ENCODE measurements around the gene NAXE.

NAXE gene

DNA sequence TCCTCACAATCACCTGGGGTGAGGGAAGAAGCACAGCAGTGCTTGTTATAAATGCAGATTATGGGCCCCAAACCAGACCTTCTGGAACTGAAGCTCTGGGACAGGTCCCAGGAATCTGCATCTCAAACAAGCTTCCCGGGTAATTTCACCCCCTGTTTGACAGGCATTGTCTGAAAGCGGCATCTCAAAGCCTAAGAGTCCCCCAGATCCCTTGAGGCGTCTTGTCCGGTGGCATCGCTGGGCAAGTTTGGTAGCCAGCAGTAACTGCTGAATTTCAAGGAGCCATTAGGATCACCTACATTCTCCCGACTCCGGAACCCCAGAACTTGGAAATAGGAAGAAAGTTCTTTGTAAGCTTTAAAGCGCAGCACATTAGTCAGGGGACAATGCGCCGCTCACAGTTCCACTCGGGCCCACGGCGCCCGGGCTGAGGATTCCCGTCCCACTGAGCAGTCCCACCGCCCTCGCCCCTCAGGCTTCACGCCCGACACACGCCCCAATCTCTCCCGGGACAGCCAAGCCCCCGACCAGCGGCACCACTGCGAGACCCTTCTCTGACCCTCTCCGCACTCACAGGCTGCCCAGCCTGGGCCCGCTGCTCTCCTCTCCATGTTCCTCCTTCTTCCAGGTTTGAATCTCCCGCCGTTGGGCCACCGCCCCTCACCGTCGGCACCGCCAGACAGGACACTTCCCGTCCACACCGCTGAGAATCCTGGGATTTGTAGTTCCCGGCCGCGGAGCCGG lies 19.5 kb upstream of the NAXE start, which contains the start of gene IQGAP3:
Gene IQGAP3 (minus strand): TSS at position 647 of the 744 bp plus-strand sequence. CDS start 36 bp downstream, at position 611.
- Histone ChIP-seq H3K27me3 (ENCODE audit: insufficient read depth, low read length) (peaks cover 5% of the 10 kb centered on the region; the same call in 1 of the 2 replicates), H3K36me3 (ENCODE audit: insufficient read depth, low read depth, low read length) (peaks cover 20% of the 10 kb centered on the region), H3K4me1 (ENCODE audit: insufficient read depth, low read length) (peaks cover 6% of the 10 kb centered on the region), H3K4me3 (ENCODE audit: low read length) (peak within 1 kb of the TSS; percentile 90), H3K9ac (ENCODE audit: low read depth, low read length) (peak within 1 kb of the TSS; percentile 85), H3K27ac (ENCODE audit: low read length) (no peak within 1 kb of the TSS), H3K9me3 (ENCODE audit: insufficient read depth, low read depth, low read length) (no peaks in the 10 kb centered on the region)

DNA sequence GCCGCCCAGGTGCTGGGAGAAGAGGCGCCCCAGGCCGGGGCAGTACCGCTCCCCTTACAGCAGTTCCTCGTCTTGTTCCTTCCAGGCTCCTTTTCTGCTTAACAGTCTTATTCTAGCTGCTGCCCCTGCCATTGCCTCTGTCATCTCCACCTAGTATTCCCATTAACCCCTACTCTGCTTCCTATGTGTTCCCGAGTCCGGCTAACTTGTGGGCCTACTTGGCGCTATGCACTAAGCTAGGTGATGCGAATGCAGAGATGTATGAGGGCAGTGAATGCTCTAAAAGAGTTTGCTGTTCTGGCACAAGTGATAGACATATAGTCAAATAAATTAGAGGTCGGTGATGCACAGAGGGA lies 18.9 kb upstream of the NAXE start:
- Histone ChIP-seq H3K36me3 (ENCODE audit: insufficient read depth, low read depth, low read length) (peaks cover 14% of the 10 kb centered on the region), H3K9me3 (ENCODE audit: insufficient read depth, low read depth, low read length) (no peaks in the 10 kb centered on the region), H3K4me1 (ENCODE audit: insufficient read depth, low read length) (peaks cover 6% of the 10 kb centered on the region), H3K4me3 (ENCODE audit: low read length) (peak overlapping the region; percentile 90; the same call in 1 of the 2 replicates), H3K9ac (ENCODE audit: low read depth, low read length) (no peak overlapping the region), H3K27ac (ENCODE audit: low read length) (no peak overlapping the region), H3K27me3 (ENCODE audit: insufficient read depth, low read length) (peaks cover 5% of the 10 kb centered on the region; the same call in 1 of the 2 replicates)

DNA sequence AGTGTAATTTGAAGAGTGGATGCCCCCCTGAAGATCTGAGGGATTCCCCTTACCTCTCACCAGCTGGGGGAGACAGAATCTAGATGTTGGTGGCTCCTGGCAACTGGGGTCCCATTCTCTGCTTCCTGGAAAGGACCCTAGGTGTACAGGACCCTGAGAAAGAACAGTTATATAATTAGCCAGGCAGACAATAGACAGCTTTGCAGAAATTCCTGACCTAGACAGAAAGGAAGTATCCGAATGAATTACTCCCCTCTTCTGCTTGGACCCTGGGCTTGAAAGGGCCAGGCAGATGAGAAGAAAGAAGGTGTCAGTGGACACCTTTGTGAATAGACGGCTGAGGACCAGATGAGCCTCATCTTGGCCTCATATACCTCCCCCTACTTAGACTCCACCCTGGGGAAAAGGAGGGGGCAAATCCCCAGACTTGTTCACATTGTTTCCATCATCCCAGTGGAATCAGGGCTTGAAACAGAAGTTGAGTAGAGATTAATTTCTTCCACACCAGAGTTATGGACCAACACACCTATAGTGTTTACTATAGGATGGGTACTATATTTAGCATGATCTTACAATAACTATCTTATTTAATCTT lies 17.4 kb upstream of the NAXE start:
- Histone ChIP-seq H3K36me3 (ENCODE audit: insufficient read depth, low read depth, low read length) (peaks cover 2% of the 10 kb centered on the region), H3K4me3 (ENCODE audit: low read length) (no peak overlapping the region), H3K9ac (ENCODE audit: low read depth, low read length) (no peak overlapping the region), H3K4me1 (ENCODE audit: insufficient read depth, low read length) (peaks cover 6% of the 10 kb centered on the region), H3K27me3 (ENCODE audit: insufficient read depth, low read length) (peaks cover 5% of the 10 kb centered on the region; the same call in 1 of the 2 replicates), H3K27ac (ENCODE audit: low read length) (no peak overlapping the region), H3K9me3 (ENCODE audit: insufficient read depth, low read depth, low read length) (no peaks in the 10 kb centered on the region)

DNA sequence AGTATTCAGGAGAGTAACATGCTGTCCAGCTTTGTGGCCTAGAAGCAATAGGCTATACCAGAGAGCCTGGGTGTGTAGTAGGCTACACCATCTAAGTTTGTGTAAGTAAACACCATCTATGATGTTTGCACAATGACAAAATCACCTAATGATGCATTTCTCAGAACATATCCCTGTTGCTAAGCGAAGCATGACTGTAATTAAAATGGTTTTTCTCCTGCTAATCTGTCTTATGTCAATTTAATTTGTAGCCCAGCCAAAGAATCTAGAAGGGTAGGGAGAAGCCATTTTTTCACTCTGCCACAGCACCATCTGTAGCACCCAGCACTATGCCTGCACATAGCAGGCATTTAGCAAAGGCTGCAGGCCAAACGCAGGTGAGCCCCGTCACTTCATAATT lies 14.0 kb upstream of the NAXE start:
- no peak overlapping the region for H3K9ac ChIP-seq (ENCODE audit: low read depth, low read length)
- H3K9me3 ChIP-seq (ENCODE audit: insufficient read depth, low read depth, low read length) = no peaks in the 10 kb centered on the region
- H3K27me3 ChIP-seq (ENCODE audit: insufficient read depth, low read length) = peaks cover 5% of the 10 kb centered on the region; the same call in 1 of the 2 replicates
- H3K4me1 ChIP-seq (ENCODE audit: insufficient read depth, low read length) = no peaks in the 10 kb centered on the region
- no peak overlapping the region for H3K4me3 ChIP-seq (ENCODE audit: low read length)
- H3K36me3 ChIP-seq (ENCODE audit: insufficient read depth, low read depth, low read length) = no peaks in the 10 kb centered on the region
- no peak overlapping the region for H3K27ac ChIP-seq (ENCODE audit: low read length)

DNA sequence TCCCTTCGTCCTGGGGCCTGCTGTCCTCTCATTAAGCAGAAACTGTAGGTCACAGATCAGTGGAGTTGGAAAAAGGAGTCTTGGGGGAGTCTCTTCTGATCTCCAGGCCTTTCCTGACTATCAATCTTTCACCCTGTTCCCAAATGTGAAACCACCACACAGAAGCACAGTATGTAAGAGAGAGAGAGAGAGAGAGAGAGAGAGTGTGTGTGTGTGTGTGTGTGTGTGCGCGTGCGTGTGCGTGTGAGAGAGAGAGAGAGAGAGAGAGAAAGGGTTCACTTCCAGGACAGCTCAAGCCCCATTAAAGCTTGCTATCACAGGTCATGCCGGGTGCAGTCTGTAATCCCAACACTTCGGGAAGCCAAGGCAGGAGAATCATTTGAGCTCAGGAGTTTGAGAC lies 13.5 kb upstream of the NAXE start:
- H3K27ac ChIP-seq (ENCODE audit: low read length) = no peak overlapping the region

DNA sequence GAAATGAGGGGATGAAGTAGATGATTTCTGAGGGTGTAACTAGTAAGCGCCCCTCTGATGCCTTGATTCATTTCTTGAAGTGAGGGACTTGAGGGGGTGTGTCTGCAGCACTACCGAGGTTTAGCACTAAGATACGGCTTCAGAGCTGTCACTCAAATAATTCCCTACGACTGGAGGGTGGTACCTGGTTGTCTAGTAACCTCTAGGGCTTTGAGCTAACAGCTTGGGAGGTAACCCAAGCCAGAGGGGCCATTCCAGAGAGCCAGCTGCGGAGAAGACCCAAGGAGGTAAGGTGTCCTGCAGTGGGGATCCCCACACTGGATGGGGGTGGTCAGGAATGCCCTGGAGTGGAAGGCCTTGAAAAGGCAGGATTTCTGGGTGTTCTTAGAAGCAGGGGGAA lies 12.1 kb upstream of the NAXE start, which contains the start of gene TTC24:
Gene TTC24 (plus strand): TSS at position 252 of the 400 bp plus-strand sequence. CDS start 1,642 bp downstream, outside the sequence.
- peaks cover 9% of the 10 kb centered on the region; the same call in 1 of the 2 replicates for H3K4me1 ChIP-seq (ENCODE audit: insufficient read depth, low read length)
- H3K36me3 ChIP-seq (ENCODE audit: insufficient read depth, low read depth, low read length) = no peaks in the 10 kb centered on the region
- H3K27ac ChIP-seq (ENCODE audit: low read length) = no peak within 1 kb of the TSS
- H3K9ac ChIP-seq (ENCODE audit: low read depth, low read length) = no peak within 1 kb of the TSS
- H3K9me3 ChIP-seq (ENCODE audit: insufficient read depth, low read depth, low read length) = no peaks in the 10 kb centered on the region
- H3K27me3 ChIP-seq (ENCODE audit: insufficient read depth, low read length) = no peaks in the 10 kb centered on the region
- no peak within 1 kb of the TSS for H3K4me3 ChIP-seq (ENCODE audit: low read length)

More for the DNA sequence above, 13.5 kb upstream of the NAXE start:
- Histone ChIP-seq H3K9ac (ENCODE audit: low read depth, low read length) (no peak overlapping the region), H3K4me3 (ENCODE audit: low read length) (no peak overlapping the region), H3K36me3 (ENCODE audit: insufficient read depth, low read depth, low read length) (no peaks in the 10 kb centered on the region), H3K9me3 (ENCODE audit: insufficient read depth, low read depth, low read length) (no peaks in the 10 kb centered on the region), H3K4me1 (ENCODE audit: insufficient read depth, low read length) (no peaks in the 10 kb centered on the region), H3K27me3 (ENCODE audit: insufficient read depth, low read length) (peaks cover 2% of the 10 kb centered on the region; the same call in 1 of the 2 replicates)

DNA sequence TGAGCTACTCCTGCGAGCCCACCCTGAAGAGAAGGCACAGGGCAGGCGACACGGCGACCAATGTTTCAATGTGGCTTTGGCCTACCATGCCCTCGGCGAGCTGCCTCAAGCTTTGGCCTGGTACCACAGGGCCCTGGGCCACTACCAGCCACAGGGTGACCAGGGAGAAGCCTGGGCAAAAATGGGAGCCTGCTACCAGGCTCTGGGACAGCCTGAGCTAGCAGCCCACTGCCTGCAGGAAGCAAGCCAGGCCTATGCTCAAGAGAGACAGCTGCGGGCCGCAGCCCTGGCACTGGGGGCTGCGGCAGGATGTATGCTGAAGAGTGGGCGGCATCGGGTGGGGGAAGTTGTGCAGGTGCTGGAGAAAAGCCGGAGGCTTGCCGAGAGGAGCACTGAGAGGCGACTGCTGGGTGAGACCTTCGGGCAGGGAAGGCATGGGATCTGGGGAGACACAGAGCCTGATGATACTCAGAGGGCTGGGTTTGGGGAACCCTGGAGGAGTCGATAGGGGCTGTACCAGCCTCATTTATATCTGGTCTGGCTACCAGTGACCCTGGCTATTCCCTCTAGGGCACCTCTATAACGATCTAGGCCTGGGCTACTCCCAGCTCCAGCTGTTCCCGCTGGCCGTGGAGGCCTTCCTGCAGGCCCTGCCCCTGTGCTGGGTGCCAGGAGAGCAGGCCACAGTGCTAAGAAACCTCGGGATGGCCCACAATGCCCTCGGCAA lies 9.8 kb upstream of the NAXE start:
- peaks cover 12% of the 10 kb centered on the region; the same call in 1 of the 2 replicates for H3K4me1 ChIP-seq (ENCODE audit: insufficient read depth, low read length)
- no peaks in the 10 kb centered on the region for H3K9me3 ChIP-seq (ENCODE audit: insufficient read depth, low read depth, low read length)
- H3K4me3 ChIP-seq (ENCODE audit: low read length) = no peak overlapping the region
- H3K9ac ChIP-seq (ENCODE audit: low read depth, low read length) = no peak overlapping the region; the same call in 1 of the 2 replicates
- no peak overlapping the region for H3K27ac ChIP-seq (ENCODE audit: low read length)
- peaks cover 7% of the 10 kb centered on the region; the same call in 1 of the 2 replicates for H3K27me3 ChIP-seq (ENCODE audit: insufficient read depth, low read length)
- H3K36me3 ChIP-seq (ENCODE audit: insufficient read depth, low read depth, low read length) = no peaks in the 10 kb centered on the region

DNA sequence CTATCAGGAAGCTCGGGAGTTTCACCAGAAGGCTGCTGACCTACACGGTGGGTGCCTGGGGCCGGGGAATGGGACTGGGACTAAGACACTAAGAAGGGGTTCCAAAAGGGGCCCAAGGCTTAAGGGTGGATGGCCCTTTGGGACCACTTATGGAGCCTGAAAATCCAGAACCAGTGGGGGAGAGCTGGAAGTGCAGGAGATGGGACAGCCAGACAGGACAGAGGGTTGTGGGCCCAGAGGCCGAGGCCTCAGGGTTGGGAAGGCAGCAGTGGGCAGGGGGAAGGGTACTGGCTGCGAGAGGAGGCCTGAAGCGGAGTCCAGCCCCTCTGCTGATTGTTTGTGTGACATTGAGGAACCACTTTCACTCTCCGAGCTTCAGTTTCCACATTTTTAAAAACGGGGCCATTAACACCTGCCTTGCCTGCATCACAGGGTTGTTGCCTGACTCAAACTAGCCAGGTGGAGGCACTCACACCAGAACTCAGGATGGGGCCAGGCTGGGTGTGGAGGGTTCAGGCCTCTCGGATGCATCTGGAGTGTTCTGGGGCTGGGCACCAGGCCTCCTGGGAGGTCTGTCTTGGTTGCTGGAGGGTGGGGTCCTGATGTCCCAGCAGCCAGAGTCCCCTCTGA lies 9.1 kb upstream of the NAXE start:
- Histone ChIP-seq H3K36me3 (ENCODE audit: insufficient read depth, low read depth, low read length) (no peaks in the 10 kb centered on the region), H3K9ac (ENCODE audit: low read depth, low read length) (no peak overlapping the region), H3K4me1 (ENCODE audit: insufficient read depth, low read length) (peaks cover 12% of the 10 kb centered on the region; the same call in 1 of the 2 replicates), H3K4me3 (ENCODE audit: low read length) (no peak overlapping the region), H3K9me3 (ENCODE audit: insufficient read depth, low read depth, low read length) (no peaks in the 10 kb centered on the region), H3K27ac (ENCODE audit: low read length) (no peak overlapping the region), H3K27me3 (ENCODE audit: insufficient read depth, low read length) (peaks cover 7% of the 10 kb centered on the region; the same call in 1 of the 2 replicates)

DNA sequence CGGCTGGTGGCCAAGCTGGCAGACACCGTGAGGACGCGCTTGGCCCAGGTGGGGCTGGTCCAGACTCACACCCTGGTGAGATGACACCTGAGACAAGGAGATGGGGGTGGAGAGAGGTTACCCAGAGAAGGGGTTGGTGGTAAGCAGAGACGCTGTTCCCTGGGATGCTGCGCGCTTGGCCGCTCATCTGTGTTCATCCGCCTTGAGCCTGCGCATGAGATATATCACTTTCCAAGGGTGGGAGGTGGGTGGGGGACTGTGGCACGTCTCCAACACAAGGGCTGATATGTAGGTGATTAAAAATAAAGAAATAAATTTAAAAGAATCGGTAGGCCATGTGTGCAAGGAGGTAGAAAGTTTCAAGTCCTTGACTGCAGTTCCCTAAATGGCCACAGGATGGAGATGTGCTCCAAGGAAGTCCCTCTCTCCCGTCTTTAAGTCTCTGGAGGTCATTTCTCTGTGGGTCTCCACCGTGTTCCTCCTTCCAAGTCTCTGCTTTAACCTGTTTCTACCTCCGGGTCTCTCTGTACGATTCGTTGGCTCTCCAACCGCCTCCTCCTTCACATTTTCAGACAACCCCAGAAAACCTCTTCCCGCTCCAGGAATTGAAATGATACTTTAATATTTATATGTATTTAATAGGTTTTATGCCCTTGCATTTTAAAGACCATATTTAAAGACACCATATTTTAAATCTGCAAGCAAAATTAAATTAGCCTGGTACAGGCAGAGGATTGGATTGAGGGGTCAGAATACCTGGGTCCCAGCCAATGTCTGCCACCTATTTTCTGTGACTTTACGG lies 7.6 kb upstream of the NAXE start:
- Histone ChIP-seq H3K27me3 (ENCODE audit: insufficient read depth, low read length) (peaks cover 7% of the 10 kb centered on the region; the same call in 1 of the 2 replicates), H3K9me3 (ENCODE audit: insufficient read depth, low read depth, low read length) (no peaks in the 10 kb centered on the region), H3K36me3 (ENCODE audit: insufficient read depth, low read depth, low read length) (no peaks in the 10 kb centered on the region), H3K4me1 (ENCODE audit: insufficient read depth, low read length) (peaks cover 12% of the 10 kb centered on the region; the same call in 1 of the 2 replicates), H3K9ac (ENCODE audit: low read depth, low read length) (no peak overlapping the region; the same call in 1 of the 2 replicates), H3K4me3 (ENCODE audit: low read length) (peak overlapping the region; percentile 36; the same call in 1 of the 2 replicates), H3K27ac (ENCODE audit: low read length) (no peak overlapping the region)

DNA sequence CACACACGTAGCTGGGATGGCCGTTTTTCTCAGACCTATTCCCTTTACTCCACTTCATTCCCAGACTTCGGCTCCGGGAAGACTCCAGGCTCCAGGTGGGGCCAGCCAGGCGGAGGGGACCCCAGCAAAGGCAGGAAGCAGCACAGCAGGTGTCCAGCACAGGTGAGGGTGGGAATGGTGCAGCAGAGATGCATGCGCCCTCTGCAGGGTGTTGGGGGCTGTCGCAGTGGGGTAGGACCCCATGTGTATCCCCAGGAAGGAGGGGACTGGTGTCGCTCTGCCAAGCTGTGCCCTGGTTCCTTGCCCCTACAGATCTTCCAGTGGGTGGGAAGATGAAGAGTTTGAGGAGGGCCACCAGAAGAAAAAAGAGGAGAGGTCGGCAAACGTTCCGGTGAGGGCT lies 6.8 kb upstream of the NAXE start:
- H3K27me3 ChIP-seq (ENCODE audit: insufficient read depth, low read length) = peaks cover 7% of the 10 kb centered on the region; the same call in 1 of the 2 replicates
- no peaks in the 10 kb centered on the region for H3K36me3 ChIP-seq (ENCODE audit: insufficient read depth, low read depth, low read length)
- H3K4me3 ChIP-seq (ENCODE audit: low read length) = peak overlapping the region; percentile 36; the same call in 1 of the 2 replicates
- H3K9ac ChIP-seq (ENCODE audit: low read depth, low read length) = no peak overlapping the region
- H3K27ac ChIP-seq (ENCODE audit: low read length) = no peak overlapping the region
- H3K9me3 ChIP-seq (ENCODE audit: insufficient read depth, low read depth, low read length) = no peaks in the 10 kb centered on the region
- H3K4me1 ChIP-seq (ENCODE audit: insufficient read depth, low read length) = peaks cover 12% of the 10 kb centered on the region; the same call in 1 of the 2 replicates
